ENCODE results near the gene CLCN4. TPM values are rescaled to one million over a fixed set of nuclear protein-coding genes. Genes with fewer than 3 reads are reported as not detected.
A peak's percentile ranks its signal among the peaks of the same experiment; 100 is the strongest.

Gene CLCN4
- under 1 TPM in 1 of 3 donors, not detected in 2; 0.69 TPM for polyA plus RNA-seq

DNA sequence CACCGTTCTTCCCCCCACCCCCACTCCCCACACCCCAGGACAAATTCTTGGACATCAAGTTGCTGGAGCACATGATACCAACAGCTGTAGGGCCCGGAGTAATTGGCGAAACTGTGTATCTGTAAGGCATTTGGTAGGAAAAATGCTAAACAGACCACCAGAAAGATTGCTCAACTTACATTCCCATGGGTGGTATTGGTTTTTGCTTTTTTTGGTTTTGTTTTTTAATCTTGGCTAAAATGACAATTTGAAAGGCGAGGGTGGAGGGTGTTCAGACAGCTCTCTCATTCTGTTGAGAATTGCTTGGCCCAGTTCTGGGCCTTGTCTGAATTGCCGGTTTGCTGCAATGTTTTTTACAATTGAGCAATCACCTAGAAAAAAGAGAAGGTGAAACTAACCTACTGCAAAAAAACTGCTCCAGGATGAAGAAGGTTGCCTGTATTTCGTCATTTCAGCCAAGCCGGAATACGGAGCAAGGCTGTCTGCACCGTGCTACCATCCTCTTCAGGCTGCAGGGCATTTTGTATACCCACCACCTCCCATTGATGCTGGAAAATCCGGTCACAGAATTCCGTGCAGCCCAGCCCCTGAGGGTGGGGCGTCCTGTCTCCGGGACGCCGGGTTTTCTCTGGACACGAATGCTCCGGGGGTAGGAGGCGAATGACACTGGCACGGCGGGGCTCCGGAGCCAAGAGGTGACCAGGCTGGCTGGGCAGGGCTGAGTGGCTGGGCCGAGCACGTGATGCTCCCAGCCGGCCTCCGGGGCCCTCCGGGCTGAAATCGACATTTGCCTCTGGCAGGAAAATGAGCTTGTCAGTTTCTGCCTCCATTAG is at the start of gene CLCN4:
CLCN4 (plus strand) TSS at position 777 of the 833 bp plus-strand sequence. CDS start 28,058 bp downstream, outside the sequence.
- peaks cover 4 to 7% of the 10 kb centered on the region in 2 donors for H3K4me1 Mint-ChIP-seq

DNA sequence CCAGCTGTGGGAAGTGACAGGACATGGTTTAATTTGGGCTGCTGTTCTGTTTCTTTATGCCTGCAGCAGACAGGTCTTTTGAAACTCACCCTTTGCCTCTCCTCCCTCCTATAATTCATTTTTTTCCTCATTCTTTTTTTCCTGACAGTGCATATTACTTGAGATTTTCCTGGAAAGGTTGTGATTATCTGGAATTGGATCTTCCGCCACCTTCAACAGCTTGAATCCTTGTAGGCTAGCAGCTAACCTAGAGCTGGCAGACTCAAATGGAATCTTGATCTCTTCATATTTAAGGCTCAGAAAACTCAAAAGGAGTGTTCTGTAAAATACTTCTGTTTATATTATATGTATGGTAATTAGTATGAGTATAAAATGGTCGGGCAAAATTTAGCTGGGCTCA is 49.3 kb upstream of the CLCN4 start:
- H3K9me3 Mint-ChIP-seq, result no peaks in the 10 kb centered on the region
- H3K4me1 Mint-ChIP-seq, result peaks cover 52 to 67% of the 10 kb centered on the region in 2 donors

More for the DNA sequence above, at the start of gene CLCN4:
- Mint-ChIP-seq H3K36me3 (no peaks in the 10 kb centered on the region), H3K9me3 (no peaks in the 10 kb centered on the region), H3K27ac (no peak within 1 kb of the TSS), H3K4me3 (peak within 1 kb of the TSS in 2 of 5 donors; percentile 39 to 48), H3K27me3 (ENCODE audit: low read depth in 3 of 3) (peaks cover 6 to 29% (median 13%) of the 10 kb centered on the region in 3 donors)
- no peak for DNase-seq

DNA sequence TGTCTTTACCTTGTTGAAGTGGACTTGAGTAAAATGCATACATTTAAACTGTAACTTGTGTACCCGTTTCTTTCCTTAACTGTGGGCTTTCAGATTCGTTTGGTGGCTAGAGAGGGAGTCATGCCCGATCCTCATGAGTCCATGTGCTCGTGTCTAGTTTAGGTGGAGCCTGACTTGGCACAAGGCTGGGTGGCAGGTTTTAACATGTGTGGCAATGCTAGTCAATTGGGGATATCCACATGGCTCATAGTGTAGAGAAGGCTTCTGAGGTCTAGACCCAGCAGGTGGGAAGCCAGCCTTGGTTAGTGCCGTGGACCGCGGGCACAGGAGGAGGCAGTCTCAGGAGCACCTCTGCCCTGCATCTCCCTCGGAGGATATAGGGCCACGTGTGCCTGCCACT is 48.5 kb upstream of the CLCN4 start:
- H3K36me3 Mint-ChIP-seq, result peaks cover 0 to 6% (median 0%) of the 10 kb centered on the region in 3 donors
- DNase-seq, result no peak
- peak overlapping the region in 5 of 6 donors; percentile 4 to 81 (median 57) for H3K27ac Mint-ChIP-seq
- H3K4me3 Mint-ChIP-seq, result peak overlapping the region in 2 of 5 donors; percentile 1 to 33
- no peaks in the 10 kb centered on the region for H3K9me3 Mint-ChIP-seq
- H3K27me3 Mint-ChIP-seq (ENCODE audit: low read depth in 3 of 3), result peaks cover 0 to 5% (median 2%) of the 10 kb centered on the region in 3 donors
- peaks cover 57 to 75% of the 10 kb centered on the region in 2 donors for H3K4me1 Mint-ChIP-seq

More for the DNA sequence above, 49.3 kb upstream of the CLCN4 start:
- H3K27ac Mint-ChIP-seq, result peak overlapping the region in 4 of 6 donors; percentile 37 to 89 (median 60)
- peaks cover 0 to 6% (median 0%) of the 10 kb centered on the region in 3 donors for H3K36me3 Mint-ChIP-seq
- peaks cover 0 to 5% (median 2%) of the 10 kb centered on the region in 3 donors for H3K27me3 Mint-ChIP-seq (ENCODE audit: low read depth in 3 of 3)
- DNase-seq, result no peak
- H3K4me3 Mint-ChIP-seq, result peak overlapping the region in 1 of 5 donors; percentile 15

DNA sequence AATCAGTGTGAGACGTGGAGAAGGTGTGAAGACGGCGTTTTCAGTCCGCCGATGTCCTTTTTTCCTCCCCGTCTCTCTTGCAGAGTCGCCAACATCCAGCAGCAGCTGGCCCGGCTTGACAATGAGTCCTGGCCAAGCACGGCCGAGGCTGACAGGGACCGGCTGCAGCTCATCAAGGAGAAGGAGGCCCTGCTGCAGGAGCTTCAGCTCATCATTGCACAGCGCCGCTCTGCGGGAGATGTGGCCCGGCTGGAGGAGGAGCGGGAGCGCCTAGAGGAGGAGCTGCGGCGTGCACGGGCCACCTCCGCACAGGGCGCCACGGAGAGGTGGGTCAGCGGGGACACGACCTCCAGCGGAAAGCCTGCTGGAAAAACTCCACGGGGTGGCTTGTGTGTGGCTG is 47.1 kb upstream of the CLCN4 start:
- peaks cover 0 to 5% (median 2%) of the 10 kb centered on the region in 3 donors for H3K27me3 Mint-ChIP-seq (ENCODE audit: low read depth in 3 of 3)
- peaks cover 0 to 6% (median 0%) of the 10 kb centered on the region in 3 donors for H3K36me3 Mint-ChIP-seq
- peak overlapping the region in 1 of 5 donors; percentile 53 for H3K4me3 Mint-ChIP-seq
- H3K27ac Mint-ChIP-seq, result peak overlapping the region in 4 of 6 donors; percentile 18 to 74 (median 54)
- no peaks in the 10 kb centered on the region for H3K9me3 Mint-ChIP-seq
- DNase-seq, result no peak
- H3K4me1 Mint-ChIP-seq, result peaks cover 58 to 76% of the 10 kb centered on the region in 2 donors

DNA sequence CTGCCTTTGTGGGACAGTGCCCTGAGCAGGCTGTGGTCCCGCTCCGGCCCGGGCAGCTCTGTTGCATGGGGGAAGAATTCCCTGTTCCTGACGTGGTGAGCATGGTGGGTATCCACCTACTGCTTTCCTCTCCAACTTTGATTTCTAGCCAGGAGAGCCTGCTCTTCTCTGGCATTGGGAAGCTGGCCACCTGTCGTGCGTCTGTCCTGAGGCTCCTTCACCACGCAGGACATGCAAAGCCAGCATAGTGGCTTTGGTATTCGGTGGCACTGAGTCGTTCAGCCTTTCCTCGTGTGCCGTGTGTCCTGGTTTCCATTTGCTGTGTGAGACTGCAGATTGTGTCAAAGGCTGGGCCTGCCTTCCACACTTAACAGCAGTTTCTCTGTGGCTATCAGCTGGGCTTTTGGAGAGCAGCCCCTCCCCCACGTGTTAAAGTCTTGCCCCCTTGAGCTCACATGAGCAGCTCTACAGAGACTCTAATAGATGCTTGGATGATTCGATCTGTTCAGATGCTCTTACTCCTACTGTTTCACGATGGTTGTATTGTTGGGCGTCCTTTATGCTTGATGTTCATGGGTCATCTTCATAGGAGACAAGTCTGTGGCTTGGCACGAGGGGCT is 46.3 kb upstream of the CLCN4 start:
- H3K4me1 Mint-ChIP-seq, result peaks cover 58 to 76% of the 10 kb centered on the region in 2 donors
- peak overlapping the region; percentile 87 to 98 (median 96) for H3K27ac Mint-ChIP-seq
- peak overlapping the region; percentile 74 to 92 (median 78) for H3K4me3 Mint-ChIP-seq
- no peaks in the 10 kb centered on the region for H3K9me3 Mint-ChIP-seq
- peak; percentile 18 to 33 (median 28) for DNase-seq
- H3K27me3 Mint-ChIP-seq (ENCODE audit: low read depth in 3 of 3), result peaks cover 0 to 5% (median 2%) of the 10 kb centered on the region in 3 donors
- peaks cover 0 to 6% (median 0%) of the 10 kb centered on the region in 3 donors for H3K36me3 Mint-ChIP-seq

DNA sequence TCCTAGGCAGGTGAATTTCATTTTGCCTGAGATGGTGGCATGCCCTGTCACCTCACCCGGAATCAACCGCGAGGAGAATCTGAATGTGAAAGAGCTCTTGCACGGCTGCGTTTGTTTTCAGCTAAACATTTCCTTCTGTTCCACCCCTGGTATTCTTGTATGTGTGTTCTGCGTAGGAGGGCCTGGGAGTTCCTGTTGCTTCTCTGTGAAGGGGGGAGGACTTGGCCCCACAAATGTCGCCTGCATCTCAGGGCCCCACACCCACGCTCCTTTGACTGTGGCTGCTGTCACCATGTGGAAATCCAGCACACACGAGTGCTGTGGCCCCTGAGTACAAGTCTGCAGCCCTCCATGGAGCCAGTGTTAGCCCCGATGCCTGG is 45.8 kb upstream of the CLCN4 start:
- peaks cover 0 to 5% (median 2%) of the 10 kb centered on the region in 3 donors for H3K27me3 Mint-ChIP-seq (ENCODE audit: low read depth in 3 of 3)
- peak; percentile 52 to 58 (median 53) for DNase-seq
- H3K9me3 Mint-ChIP-seq, result no peaks in the 10 kb centered on the region
- H3K4me3 Mint-ChIP-seq, result peak overlapping the region; percentile 74 to 92 (median 78)
- H3K27ac Mint-ChIP-seq, result peak overlapping the region; percentile 87 to 98 (median 96)
- peaks cover 58 to 70% of the 10 kb centered on the region in 2 donors for H3K4me1 Mint-ChIP-seq
- H3K36me3 Mint-ChIP-seq, result peaks cover 0 to 6% (median 0%) of the 10 kb centered on the region in 3 donors

DNA sequence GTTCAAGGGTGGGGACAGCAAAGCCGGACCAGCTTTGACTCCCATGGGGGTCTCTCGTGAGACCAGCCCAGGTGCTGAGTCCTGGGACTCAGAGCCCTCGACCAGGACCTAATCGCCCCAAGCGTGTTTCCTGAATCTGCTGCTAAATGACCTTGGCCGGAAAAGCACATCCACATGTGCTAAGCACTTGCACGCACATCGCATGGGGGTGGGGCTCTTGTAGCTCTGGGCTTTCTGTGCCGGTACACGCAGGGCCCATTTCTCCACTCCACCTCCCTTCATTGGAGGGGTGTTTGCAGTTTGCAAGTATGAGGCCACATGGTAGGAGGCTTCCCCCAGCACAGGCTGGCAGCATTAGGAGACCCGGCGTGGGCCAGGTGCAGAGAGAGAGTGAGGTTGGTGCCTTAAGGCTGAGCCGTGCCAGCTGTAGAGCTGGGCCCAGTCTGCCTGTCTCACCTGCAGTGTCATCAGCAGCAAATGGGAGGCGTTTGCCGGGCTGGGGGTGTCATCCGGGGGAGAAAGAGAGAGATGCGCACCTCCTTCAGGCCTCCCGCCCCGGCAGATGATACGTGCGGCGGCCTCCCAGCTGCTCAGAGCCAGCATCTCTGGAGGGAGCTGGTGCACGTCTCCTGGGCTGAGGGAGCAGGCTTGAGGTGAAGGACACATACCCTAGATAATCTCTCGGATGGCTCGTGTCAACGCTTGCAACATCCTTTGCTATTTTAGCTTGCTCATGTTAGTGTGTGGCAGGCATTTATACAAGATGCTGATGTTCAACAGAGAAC is 45.2 kb upstream of the CLCN4 start:
- H3K4me1 Mint-ChIP-seq, result peaks cover 53 to 69% of the 10 kb centered on the region in 2 donors
- DNase-seq, result peak; percentile 20 to 30 (median 28)
- peaks cover 0 to 5% (median 2%) of the 10 kb centered on the region in 3 donors for H3K27me3 Mint-ChIP-seq (ENCODE audit: low read depth in 3 of 3)
- no peaks in the 10 kb centered on the region for H3K9me3 Mint-ChIP-seq
- H3K4me3 Mint-ChIP-seq, result peak overlapping the region; percentile 74 to 92 (median 78)
- H3K27ac Mint-ChIP-seq, result peak overlapping the region; percentile 87 to 98 (median 96)
- H3K36me3 Mint-ChIP-seq, result peaks cover 0 to 7% (median 0%) of the 10 kb centered on the region in 3 donors

DNA sequence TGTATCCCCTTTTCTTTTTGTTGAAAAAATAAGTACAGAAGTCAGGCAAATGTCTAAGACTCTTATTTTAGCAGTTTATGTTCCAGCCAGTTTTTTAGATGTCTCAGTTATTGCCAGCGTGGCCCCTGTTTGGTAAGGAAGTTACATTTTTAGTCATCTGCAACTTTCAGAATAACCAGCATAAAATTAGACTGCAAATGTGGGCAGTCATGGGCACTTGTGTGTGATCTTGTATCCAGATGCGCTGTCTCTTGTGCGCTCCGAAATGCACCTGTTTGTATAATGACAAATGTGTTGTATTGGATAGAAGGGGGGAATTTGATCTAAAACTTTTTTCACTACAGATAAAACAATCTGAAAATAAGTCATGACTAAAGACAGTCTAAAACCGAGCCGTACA is 44.3 kb upstream of the CLCN4 start:
- Mint-ChIP-seq H3K27ac (peak overlapping the region in 5 of 6 donors; percentile 55 to 98 (median 72)), H3K36me3 (peaks cover 0 to 9% (median 0%) of the 10 kb centered on the region in 3 donors), H3K4me1 (peaks cover 44 to 60% of the 10 kb centered on the region in 2 donors), H3K27me3 (ENCODE audit: low read depth in 3 of 3) (peaks cover 0 to 5% (median 2%) of the 10 kb centered on the region in 3 donors), H3K9me3 (no peaks in the 10 kb centered on the region), H3K4me3 (no peak overlapping the region)
- DNase-seq, result no peak

DNA sequence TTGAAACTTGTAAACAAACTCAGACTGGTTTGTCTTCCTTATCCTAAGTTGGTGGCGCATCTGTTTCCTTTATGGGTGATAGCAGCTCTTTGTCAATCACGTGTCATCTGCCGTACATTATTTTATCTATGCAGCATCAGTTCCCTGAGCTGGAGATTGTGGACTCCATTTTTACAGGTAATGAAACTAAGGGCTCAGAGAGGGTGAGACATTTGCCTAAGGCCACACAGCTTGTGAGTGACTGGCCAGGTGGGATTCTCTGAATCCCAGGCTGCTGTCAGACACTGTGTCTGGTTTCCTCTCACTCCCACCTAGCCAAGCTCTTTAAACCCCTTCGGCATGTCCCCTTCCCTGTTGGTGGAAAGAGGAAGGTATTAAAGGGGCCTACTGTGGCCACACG is 41.7 kb upstream of the CLCN4 start:
- H3K4me1 Mint-ChIP-seq, result peaks cover 29 to 44% of the 10 kb centered on the region in 2 donors

DNA sequence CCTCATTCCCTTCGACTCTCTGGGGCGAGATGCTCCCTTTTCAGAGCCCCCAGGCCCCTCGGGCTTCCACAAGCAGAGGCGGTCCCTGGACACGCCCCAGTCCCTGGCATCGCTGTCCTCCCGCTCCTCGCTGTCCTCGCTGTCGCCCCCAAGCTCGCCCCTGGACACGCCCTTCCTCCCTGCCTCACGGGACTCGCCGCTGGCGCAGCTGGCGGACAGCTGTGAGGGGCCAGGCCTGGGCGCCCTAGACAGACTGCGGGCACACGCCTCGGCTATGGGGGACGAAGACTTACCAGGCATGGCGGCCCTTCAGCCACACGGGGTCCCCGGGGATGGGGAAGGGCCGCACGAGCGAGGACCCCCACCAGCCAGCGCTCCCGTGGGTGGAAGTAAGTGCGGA is 39.5 kb upstream of the CLCN4 start:
- H3K9me3 Mint-ChIP-seq, result peaks cover 0 to 2% (median 0%) of the 10 kb centered on the region in 6 donors
- no peak for DNase-seq
- peaks cover 31 to 44% of the 10 kb centered on the region in 2 donors for H3K4me1 Mint-ChIP-seq
- no peak overlapping the region for H3K4me3 Mint-ChIP-seq
- H3K27ac Mint-ChIP-seq, result no peak overlapping the region
- peaks cover 0 to 4% (median 3%) of the 10 kb centered on the region in 3 donors for H3K36me3 Mint-ChIP-seq
- H3K27me3 Mint-ChIP-seq (ENCODE audit: low read depth in 3 of 3), result peaks cover 2 to 6% (median 5%) of the 10 kb centered on the region in 3 donors

More for the DNA sequence above, 41.7 kb upstream of the CLCN4 start:
- Mint-ChIP-seq H3K27me3 (ENCODE audit: low read depth in 3 of 3) (peaks cover 3 to 8% (median 5%) of the 10 kb centered on the region in 3 donors), H3K27ac (peak overlapping the region in 1 of 6 donors; percentile 34), H3K4me3 (no peak overlapping the region), H3K9me3 (peaks cover 0 to 2% (median 0%) of the 10 kb centered on the region in 6 donors), H3K36me3 (peaks cover 0 to 9% (median 4%) of the 10 kb centered on the region in 3 donors)
- no peak for DNase-seq

DNA sequence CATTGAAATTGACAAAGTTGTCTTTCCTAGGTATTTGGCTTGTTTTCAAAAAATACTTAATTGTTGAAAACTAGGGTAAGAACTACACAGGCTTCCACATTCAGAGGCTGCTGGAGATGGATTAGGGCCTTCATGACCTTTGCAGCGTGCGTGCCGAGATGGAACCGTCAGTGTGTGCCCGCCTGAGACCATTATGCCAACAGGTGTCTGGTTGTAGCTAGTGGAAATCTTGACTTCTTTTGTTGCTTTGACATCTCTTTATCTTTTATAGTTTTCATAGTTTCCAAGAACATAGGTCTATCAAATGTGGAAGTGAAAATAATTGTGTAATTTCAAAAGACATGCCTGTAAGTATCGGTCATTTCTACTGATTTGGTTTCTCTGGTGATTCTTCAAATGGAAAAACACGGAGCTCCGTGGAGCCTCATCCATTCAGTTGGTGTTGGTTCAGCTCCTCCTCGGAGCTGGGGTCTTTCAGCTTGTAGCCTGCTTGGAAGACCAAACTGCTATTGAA is 38.9 kb upstream of the CLCN4 start:
- H3K27me3 Mint-ChIP-seq (ENCODE audit: low read depth in 3 of 3), result peaks cover 2 to 6% (median 5%) of the 10 kb centered on the region in 3 donors
- H3K9me3 Mint-ChIP-seq, result peaks cover 0 to 2% (median 0%) of the 10 kb centered on the region in 6 donors
- H3K4me3 Mint-ChIP-seq, result no peak overlapping the region
- H3K36me3 Mint-ChIP-seq, result peaks cover 0 to 4% (median 3%) of the 10 kb centered on the region in 3 donors
- peak overlapping the region in 2 of 6 donors; percentile 21 to 55 for H3K27ac Mint-ChIP-seq
- H3K4me1 Mint-ChIP-seq, result peaks cover 32 to 44% of the 10 kb centered on the region in 2 donors
- DNase-seq, result no peak

DNA sequence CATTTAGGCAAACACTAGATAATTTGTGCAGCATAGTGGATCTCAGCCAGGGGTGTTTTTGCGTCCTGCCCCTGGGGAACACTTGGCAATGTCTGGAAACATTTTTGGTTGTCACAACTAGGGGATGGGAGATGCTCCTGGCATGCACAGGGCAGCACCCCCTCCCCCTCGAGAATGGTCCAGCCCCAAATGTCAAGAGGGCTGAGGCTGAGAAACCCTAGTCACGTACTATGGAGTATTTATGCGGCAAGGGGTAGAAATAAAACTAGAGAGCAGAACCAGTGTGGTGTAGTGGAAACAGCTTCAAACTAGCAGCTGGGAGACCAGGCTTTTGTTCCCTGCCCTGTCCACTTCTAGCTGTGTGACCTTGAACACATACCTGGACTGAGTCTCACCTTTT is 38.2 kb upstream of the CLCN4 start:
- H3K9me3 Mint-ChIP-seq, result peaks cover 0 to 2% (median 0%) of the 10 kb centered on the region in 6 donors
- peaks cover 2 to 6% (median 5%) of the 10 kb centered on the region in 3 donors for H3K27me3 Mint-ChIP-seq (ENCODE audit: low read depth in 3 of 3)
- peaks cover 0 to 4% (median 3%) of the 10 kb centered on the region in 3 donors for H3K36me3 Mint-ChIP-seq
- peaks cover 28 to 39% of the 10 kb centered on the region in 2 donors for H3K4me1 Mint-ChIP-seq
- H3K4me3 Mint-ChIP-seq, result no peak overlapping the region
- DNase-seq, result no peak
- H3K27ac Mint-ChIP-seq, result peak overlapping the region in 3 of 6 donors; percentile 18 to 55 (median 45)

Data from immature natural killer cell (primary cell).